Hematopoietic multipotent progenitor cell treated with erythropoietin and hydrocortisone succinate and interleukin-3 and kit ligand, for 8 days (in vitro differentiated cells): ENCODE results near the gene WDTC1.

Experiments used
- DNase-seq: peaks from one replicate; pipeline ENCODE4 v3.0.0-alpha.2; 2015

Gene WDTC1

DNA sequence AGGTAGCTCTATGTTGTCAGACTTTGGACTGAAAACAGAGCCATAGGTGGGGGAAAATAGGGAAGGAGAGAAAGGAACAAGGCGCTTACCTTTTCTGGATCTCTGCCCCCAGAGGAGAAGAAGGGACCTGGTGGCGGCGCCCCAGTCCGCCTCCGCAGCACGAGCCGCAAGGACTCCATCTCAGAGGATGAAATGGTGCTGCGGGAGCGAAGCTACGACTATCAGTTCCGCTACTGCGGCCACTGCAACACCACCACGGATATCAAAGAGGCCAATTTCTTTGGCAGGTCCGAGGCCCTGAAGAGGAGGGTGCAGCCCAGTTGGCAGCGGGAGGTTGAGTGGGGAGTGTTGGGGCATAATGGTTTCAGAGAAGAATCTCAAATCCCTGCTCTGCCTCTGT lies 69.1 kb downstream of the WDTC1 start:
- no peak for DNase-seq

DNA sequence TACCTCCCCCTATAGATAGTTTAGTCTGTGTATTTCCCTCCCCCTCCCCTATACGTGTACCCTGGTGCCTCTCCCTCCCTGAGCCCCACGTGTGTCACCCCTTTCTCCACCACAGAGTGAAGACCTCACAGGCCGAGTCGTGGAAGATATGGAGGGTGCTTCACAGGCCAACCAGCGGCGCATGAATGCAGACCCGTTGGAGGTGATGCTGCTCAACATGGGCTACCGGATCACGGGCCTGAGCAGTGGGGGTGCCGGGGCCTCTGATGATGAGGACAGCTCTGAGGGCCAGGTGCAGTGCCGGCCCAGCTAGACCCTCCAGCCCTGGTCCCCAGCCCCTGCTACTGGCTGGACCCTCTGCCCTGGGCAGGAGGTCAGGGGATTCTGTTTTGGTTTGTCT lies 71.6 kb downstream of the WDTC1 start:
- no peak for DNase-seq

DNA sequence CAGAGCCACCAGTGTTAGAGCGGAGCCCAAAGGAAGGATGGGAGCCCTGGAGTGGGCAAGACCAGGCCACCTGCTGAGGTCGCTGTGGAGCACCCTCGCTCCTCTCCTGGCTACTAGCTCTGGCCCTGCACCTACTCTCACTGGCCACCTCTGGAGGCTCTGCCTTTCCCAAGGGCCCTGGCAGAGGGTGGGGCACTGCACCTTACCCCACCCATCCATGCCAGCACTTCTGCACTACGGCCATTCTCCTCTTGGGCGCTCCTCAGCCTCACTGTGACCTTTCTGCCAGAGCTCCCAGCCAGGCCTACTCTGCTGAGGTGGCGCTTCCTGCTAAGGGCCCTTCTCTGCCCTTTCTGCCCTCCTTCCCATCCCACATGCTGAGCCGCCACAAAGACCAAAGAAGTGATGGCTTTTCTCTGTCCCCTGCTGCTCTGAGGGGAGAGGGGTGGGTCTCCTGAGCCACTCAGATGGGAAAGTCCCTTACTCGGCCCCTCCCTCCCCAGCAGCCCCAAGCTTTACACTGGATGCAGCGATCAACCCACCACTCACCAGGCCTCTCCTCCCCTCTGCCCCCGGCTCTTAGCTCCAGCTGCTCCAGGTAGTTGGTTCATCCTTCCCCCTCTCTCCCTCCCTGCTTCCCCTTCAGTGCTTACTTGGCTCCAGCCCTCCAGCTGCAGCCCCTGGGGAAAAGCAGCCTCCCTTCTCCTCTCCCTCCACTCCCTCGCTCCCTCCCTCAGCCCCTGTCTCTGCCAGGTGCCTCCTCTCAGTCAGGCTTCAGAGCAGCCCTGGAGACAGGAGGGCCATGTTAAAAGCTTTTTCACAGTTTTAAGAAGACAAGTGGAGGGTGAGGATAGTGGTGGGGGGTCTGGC lies 72.7 kb downstream of the WDTC1 start:
- DNase-seq = no peak

DNA sequence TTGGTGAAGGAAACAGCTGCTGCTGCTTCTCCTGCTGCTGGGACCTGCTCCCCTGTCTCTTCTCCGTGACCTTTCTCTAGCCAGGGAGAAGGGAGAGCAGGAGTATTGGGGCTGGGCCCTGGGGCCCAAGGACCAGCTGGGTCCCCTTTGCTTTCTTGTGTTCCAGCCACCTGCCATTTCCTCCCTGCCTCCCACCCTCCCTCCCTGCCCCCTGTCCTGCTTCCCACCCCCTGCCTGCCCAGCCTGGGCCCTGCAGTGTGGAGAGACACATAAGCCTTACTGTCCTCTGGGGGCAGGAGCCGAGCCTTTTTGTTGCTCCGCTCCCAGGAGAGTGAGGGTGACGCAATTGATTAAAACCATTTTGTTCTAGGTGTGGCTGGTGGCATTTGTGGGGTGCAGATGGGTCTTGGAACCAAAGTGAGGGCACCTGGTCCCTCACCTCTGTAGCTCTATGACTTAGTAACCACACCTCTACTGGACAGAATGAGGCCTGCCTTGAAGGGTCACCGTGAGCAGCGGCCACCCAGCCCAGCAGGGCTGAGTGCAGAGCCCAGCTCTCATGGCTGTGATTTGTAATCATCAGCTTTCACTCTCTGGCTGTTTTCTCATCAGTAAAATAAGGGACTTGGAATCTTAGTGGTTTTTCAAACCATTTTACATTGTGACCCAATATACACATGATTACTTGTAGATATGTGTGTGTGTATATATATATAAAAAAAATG lies 73.6 kb downstream of the WDTC1 start:
- no peak for DNase-seq

DNA sequence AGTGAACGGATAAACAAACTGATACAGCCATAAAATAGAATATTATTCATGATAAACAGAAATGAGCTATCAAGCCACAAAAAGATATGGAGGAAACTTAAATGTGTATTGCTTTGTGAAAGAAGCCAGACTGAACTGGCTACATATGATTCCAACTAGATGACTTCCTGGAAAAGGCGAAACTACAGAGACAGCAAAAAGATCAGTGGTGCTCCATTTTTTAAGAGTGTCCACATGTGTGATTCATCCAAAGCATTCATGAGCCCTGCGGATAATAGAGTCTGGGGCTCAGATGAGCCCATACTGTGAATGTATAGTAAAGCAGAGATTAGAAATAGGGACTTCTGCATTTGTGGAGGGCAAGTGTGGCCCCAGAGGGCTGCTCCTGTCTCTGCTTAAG lies 79.7 kb downstream of the WDTC1 start:
- no peak for DNase-seq

DNA sequence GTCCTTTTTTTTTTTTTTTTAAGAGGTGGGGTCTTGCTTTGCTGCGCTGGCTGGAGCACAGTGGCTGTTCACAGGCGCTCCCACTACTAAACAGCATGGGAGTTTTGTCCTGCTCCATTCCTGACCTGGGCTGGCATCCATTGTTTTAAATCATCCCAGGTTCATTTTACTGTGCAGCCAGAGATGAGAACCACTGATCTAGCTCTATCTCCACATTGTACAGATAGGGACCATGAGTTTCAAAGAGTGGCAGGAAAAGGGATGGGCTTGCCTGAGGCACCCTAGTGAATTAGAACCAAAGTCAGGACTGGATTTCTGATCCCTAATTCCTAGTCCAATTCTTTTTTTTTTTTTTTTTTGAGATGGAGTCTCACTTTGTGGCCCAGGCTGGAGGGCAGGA lies 80.3 kb downstream of the WDTC1 start:
- no peak for DNase-seq

DNA sequence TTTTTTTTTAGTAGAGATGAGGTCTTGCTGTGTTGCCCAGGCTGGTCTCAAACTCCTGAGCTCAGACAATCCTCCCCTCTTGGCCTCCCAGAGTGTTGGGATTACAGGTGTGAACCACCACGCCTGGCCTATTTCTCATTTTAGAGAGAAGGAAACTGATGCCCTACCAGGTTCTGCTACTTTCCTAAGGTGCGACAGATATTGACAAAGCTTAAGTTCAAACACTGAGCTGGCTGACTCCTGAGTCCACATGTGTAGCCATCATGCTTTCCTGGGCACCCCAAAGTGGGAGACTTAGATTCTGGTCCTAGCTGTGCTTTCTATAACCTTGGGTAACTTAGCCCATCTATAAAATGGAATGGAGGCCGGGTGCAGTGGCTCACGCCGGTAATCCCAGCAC lies 82.4 kb downstream of the WDTC1 start:
- DNase-seq = no peak

DNA sequence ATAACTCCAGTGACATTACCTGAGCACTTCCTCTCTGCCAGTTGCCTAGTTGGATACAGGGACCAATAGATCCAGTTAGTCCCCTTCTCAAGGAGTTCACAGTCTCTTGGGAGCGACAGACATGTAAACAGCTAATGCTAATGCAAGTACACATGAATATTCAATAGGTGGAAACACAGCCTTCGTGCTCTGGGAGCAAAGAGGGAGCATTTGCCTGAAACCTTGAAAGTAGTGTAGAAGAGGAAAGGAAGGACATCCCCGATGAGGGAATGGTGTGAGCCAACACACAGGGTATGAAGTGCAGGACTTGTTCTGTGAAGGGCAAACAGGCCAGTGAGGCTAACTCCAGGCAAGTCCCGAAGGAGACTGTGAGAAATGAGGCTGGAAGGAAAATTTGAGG lies 83.7 kb downstream of the WDTC1 start:
- DNase-seq = no peak

DNA sequence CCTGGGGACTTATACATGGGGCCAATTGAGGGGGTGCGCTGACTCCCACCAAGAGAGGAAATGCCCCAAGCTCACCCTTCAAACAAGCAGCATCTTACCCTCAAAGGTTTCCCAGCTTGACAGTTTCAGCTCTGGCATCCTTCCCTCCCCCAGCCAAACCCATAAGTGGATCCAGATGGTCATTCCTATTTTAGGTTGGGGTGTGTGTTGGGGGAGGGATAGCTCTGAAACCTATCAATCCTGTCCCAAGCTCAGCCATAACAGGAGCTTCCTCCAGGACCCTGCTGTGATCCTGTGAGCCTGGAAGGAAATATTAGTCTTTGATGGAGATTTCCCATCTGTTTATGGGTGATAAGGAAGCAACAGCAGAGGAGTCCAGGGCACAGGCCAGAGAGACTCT lies 84.2 kb downstream of the WDTC1 start:
- DNase-seq = no peak

DNA sequence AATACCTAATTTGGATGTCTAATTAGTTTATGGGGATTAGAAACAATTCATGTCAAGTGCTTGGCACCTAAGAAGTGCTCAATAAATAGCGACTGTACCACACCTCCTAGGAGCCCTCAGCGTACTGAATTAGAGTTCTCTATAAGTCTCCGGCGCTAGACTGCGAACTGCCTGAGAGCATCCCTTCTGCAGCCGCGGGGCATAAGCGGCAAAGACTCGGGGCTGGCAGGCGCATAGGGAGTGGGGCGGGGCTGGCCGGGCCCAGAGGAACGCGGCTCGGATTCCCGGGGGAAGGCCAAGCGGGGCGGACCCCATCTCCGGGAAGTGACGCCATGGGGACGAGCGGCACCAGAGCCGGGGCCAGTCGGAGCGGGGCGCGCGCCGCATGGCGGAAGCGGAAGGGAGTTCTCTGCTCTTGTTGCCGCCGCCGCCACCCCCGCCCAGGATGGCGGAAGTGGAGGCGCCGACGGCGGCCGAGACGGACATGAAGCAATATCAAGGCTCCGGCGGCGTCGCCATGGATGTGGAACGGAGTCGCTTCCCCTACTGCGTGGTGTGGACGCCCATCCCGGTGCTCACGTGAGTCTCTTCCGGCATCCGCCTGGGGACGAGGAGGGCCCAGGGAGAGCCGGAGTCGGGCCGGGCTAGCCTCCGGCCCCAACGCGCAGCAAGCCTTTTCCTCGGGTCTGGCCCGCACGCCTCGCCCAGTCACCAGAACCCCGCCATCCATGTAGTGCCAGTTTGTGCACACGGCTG lies 87.6 kb downstream of the WDTC1 start, which contains the start of gene TMEM222:
TMEM222 (plus strand) TSS at position 351 of the 756 bp plus-strand sequence; CDS start at position 386, 35 bp downstream.
- peak; percentile 96 for DNase-seq

DNA sequence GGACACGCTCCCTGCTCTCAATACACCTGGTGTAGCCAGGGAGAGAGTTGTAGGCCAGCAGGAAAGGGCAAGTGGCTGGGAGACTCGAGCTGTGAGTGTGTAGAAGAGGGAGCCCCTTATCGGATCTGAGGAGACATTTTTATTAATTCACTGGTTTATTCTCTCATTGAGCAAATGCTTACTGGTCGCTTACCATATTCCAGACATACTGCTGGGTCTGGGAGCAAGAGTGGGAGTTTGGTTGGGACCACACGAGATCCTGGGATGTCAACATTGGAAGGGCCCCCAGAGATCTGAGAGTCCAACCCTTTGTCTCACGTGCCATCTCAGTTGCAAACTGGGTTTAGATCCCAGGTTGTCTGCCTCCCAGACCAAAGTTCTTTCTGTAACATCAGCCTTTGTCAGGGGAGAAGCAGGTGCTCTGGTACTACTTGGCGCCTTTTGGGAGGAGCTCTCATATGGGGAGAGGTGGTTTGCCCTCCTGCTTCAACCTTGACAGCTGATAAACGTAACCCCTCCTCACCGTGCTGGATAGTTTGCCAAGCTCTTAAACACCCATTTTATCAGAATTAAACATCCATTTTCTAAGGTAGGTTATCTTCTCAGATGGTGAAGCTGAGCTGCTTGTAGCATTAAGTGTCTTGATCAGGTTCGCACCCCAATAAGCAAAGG lies 88.3 kb downstream of the WDTC1 start:
- DNase-seq = peak; percentile 58

DNA sequence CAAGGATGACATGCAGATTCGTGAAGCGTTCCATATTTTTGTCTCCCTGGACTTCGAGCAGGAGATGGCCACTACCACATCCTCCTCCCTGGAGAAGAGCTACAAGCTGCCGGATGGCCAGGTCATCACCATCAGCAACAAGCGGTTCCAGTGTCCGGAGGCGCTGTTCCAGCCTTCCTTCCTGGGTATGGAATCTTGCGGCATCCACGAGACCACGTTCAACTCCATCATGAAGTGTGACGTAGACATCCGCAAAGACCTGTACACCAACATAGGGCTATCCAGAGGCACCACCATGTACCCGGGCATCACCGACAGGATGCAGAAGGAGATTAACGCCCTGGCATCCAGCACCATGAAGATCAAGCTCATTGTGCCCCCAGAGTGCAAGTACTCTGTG lies 90.9 kb downstream of the WDTC1 start:
- DNase-seq = no peak

DNA sequence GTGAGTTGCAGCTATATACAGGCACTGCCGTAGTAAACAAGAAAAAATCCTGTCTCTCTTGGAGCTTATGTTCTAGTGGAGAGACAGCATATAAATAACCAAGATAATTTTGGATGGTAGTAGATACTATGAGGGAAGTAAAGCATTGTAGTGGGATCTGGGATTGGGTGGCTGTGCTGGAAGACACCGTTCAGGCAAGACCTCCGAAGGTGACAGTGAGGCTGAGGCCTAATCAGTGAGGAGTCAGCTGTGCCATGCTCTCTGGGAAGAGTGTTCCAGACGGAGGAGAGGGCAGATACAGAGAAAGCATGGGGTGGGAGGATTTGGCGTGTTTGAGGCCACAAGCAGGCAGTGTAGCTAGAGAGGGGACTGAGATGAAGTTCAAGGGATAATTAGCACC lies 93.5 kb downstream of the WDTC1 start:
- no peak for DNase-seq

DNA sequence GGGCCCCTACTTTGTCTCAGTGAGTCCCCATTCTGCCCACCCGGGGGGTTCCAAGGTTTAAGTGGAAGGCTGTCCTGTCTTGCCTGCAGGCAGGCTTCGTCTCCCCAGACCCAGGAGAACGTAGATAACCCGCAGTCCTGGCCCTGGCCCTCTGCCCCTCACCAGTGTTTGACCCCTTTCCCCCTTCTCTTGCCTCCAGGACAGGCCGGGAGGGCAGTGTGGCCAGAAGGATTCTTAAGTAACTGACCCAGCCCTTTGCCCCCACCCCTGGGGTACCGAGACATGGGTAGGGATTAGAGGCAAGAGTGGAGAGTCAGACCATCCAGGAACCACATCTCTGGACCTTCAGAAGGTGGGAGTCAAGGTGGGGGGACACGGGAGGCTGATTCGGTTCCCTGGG lies 96.4 kb downstream of the WDTC1 start:
- no peak for DNase-seq

DNA sequence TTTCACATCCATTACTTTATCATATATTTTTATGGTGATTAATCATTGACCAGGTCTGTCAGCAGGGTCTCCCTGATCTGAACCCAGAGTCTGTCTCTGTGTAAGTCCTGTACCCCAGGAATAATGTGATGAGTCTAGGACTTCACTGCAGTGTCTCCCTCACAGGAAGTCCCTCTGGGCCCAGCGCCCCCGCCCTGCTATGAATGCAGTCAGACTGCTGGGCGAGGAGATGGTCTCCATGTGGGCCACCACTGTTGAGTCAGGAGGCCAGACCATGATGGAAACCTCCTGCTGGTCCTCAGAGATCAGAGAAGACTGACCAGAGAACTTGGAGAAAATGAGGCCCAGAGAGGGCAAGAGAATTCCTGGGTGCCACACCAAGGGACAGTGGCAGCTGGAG lies 97.0 kb downstream of the WDTC1 start:
- DNase-seq = no peak

DNA sequence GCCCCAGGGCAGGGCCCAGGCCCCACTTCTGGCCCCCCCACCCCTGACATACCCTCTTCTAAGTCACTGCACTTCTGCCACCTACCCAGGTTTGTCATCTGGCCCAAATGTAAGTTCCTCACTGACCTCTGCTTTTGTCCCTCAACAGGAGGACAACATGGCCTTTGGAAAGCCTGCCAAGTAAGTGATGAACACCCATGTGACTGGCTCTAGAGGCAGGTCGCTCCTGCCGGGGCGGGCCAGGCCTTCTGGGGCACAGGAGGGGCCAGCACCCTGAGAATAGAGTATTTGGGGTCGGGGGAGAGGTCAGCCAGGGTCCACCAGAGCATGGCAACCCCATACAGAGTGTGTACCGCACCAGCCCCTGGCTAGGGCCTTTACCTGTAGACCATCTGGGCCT lies 97.5 kb downstream of the WDTC1 start:
- no peak for DNase-seq

DNA sequence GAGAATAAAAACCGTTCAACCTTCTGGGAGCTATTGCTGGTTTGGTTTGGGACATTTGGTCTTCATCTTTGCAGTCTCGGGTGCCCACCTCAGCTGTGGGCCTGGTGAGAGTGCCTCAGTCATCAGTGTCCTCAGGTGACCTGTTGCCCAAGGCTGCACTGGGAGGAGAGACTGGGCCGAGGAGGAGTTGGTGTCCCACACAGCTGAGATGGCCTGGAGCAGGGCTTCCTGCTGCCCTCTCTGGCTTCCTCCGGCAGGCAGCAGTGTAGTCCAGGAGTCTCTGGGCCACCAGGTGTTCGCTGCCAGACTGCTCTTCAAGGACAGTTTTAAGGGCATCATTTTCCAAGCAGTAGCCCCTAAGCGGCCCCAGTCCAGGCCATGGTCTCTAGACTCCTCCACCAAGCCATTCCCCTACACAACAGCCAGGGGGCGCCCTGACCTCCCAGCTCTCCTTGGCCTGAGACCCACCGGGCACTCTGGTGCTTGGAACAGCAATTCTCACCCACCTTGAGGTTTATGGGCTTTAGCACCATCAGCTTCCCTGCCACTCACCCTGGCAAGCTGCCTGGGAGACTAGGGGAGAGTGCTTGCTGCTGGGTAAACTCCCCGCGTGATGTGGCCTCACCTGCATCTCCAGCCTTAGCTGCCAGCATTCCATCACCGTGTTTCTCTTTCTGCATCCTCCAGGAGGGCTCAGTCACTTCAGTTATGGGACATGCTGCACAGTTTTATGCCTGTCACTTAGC lies 98.3 kb downstream of the WDTC1 start:
- DNase-seq = peak; percentile 59

DNA sequence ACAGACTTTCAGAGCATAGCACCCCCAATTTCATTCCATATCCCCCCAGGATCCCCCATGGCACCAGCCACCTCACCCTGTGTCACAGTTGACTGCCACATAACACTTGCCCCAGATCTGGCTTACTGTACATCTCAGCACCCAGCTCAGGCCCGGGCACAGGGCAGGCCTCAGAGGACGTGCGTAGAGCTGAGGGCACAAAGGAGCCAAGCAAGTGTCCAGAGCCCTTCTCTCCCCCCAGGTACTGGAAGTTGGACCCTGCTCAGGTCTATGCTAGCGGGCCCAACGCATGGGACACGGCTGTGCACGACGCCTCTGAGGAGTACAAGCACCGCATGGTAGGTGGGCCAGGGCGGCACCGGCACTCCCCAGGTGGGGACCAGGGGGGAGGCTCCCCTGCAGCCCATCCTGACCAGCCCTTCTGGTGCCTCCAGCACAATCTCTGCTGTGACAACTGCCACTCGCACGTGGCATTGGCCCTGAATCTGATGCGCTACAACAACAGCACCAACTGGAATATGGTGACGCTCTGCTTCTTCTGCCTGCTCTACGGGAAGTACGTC lies 99.4 kb downstream of the WDTC1 start:
- DNase-seq = no peak

DNA sequence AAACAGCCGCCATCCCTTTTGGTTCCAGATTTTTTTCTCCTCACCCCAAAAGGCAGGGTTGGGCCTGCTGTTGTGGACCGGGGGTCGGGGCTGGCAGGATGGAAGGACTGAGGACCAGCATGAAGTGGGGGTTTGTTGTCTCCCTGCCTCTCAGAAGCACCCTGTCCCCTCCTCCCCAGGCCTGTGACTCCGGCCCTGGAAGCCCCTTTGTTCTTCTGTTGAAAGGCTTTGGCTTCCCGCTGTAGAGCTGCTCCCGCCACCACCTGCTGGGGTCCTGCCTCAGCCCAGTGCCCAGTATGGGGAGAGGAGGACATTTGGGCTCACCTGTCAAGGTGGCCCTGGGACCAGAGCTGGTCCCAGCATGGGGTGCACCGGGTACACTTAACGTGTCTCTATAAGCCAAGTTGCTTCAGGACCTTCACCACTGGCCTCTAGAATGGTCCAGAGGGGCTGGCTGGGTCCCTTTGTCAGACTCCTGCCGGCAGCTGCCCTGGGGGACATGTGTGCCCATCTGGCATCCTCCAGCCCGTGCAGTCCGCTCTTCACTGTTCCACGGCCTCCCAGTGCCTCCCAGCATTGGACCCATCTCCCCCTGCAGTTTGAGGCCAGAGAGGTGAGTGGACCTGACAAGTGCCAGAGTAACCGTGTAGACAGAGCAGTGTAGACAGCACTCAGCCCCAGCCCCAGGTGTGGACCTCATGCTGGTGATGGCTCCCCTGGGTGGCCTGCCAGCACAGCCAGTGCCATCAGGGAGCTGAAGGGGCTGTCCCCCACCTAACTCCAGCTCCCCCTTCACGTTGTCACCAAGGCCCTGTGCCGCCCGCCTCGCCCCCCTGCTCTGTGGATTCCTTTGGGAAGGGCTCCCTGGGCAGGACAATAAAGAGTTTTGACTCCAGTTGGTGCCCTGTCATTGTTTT lies 101.3 kb downstream of the WDTC1 start:
- no peak for DNase-seq

DNA sequence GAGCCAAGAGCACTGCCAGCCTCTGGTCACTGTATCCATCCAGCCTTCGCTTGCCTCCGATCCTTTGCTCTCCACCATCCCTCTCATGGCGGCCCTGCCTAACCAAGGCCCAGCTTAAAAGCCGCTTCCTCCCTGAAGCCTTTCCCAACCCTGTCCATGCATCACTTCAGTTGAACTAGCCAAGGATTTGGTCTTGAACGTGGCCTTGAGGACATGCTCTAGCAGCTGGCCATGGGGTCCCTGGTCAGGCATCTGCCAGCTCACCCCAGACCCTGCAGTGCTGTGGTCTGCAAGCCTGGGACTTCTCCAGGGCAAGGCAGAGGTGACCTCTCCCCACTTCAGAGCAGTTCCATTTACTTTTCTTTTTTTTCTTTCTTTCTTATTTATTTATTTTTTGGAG lies 102.3 kb downstream of the WDTC1 start:
- no peak for DNase-seq

DNA sequence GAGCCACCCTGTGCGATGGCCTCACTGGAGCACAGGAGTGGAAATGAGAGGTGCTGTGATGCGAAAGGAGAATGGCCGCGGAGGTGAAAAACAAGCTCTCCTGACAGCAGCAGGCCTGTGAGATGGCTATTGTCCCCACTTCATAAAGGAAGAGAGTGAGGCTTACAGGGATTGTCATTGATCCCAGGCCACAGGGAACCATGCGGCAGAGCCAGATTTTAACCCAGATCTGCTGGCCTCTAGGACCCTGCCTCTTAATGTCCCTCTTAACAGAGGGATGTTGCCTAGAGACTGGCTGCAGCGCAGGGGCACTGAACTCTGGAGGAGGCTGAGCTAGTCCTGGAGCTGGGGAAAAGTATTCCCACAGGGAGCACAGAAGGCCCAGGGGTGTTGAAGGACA lies 104.3 kb downstream of the WDTC1 start:
- no peak for DNase-seq
